Activated T-cell treated with anti-CD3 and anti-CD28 coated beads, Interleukin-2, amount 50 U/mL, for 24 hours (primary cell): Measurements from ENCODE around the gene ARMC2.

Experiments
- DNase-seq: peaks from one replicate; pipeline ENCODE4 v3.0.0-alpha.2; 2020
- H3K27ac Mint-ChIP-seq: 2 replicates; pipeline ENCODE4 v1.8.0; 2020; ENCODE audit warnings: mild to moderate bottlenecking, mixed read lengths
- H3K27me3 Mint-ChIP-seq: 2 replicates; pipeline ENCODE4 v1.8.0; 2020; ENCODE audit warnings: mixed read lengths
- H3K36me3 Mint-ChIP-seq: 2 replicates; pipeline ENCODE4 v1.8.0; 2020; ENCODE audit warnings: low read depth, mixed read lengths
- H3K4me1 Mint-ChIP-seq: 2 replicates; pipeline ENCODE4 v1.8.0; 2020; ENCODE audit warnings: low read depth, mixed read lengths
- H3K4me3 Mint-ChIP-seq: 2 replicates; pipeline ENCODE4 v1.8.0; 2020; ENCODE audit warnings: mild to moderate bottlenecking, moderate library complexity, mixed read lengths
- H3K9me3 Mint-ChIP-seq: 2 replicates; pipeline ENCODE4 v1.8.0; 2020; ENCODE audit warnings: mixed read lengths

ARMC2 gene

GRCh38 chr6:108985301-108985700 lies 137.1 kb downstream of the ARMC2 start:
- Mint-ChIP-seq H3K4me1 (no peaks in the 10 kb centered on the region), H3K36me3 (peaks cover 57% of the 10 kb centered on the region), H3K27ac (no peak overlapping the region), H3K27me3 (no peaks in the 10 kb centered on the region), H3K4me3 (no peak overlapping the region), H3K9me3 (peaks cover 5% of the 10 kb centered on the region)
- DNase-seq, result no peak

- no peaks in the 10 kb centered on the region for H3K9me3 Mint-ChIP-seq
- no peaks in the 10 kb centered on the region for H3K27me3 Mint-ChIP-seq
- no peak overlapping the region for H3K4me3 Mint-ChIP-seq
- DNase-seq, result no peak
- no peak overlapping the region for H3K27ac Mint-ChIP-seq
- no peaks in the 10 kb centered on the region for H3K4me1 Mint-ChIP-seq
- H3K36me3 Mint-ChIP-seq, result peaks cover 67% of the 10 kb centered on the region
Measured at GRCh38 chr6:108987156-108987555, 138.9 kb downstream of the ARMC2 start.

- DNase-seq, result no peak
- no peaks in the 10 kb centered on the region for H3K9me3 Mint-ChIP-seq
- peaks cover 74% of the 10 kb centered on the region for H3K36me3 Mint-ChIP-seq
- no peak overlapping the region for H3K4me3 Mint-ChIP-seq
- no peak overlapping the region for H3K27ac Mint-ChIP-seq
- no peaks in the 10 kb centered on the region for H3K27me3 Mint-ChIP-seq
- no peaks in the 10 kb centered on the region for H3K4me1 Mint-ChIP-seq
Measured at GRCh38 chr6:108988296-108988695, 140.1 kb downstream of the ARMC2 start.

GRCh38 chr6:108988765-108989164 lies 140.5 kb downstream of the ARMC2 start:
- Mint-ChIP-seq H3K36me3 (peaks cover 78% of the 10 kb centered on the region), H3K4me3 (no peak overlapping the region), H3K27ac (no peak overlapping the region), H3K9me3 (no peaks in the 10 kb centered on the region), H3K27me3 (no peaks in the 10 kb centered on the region), H3K4me1 (no peaks in the 10 kb centered on the region)
- no peak for DNase-seq

- no peak for DNase-seq
- Mint-ChIP-seq H3K9me3 (no peaks in the 10 kb centered on the region), H3K36me3 (peaks cover 76% of the 10 kb centered on the region), H3K27ac (no peak overlapping the region), H3K4me1 (no peaks in the 10 kb centered on the region), H3K27me3 (no peaks in the 10 kb centered on the region), H3K4me3 (no peak overlapping the region)
Measured at GRCh38 chr6:108989700-108990099, 141.5 kb downstream of the ARMC2 start.

- H3K4me3 Mint-ChIP-seq, result no peak overlapping the region
- peaks cover 65% of the 10 kb centered on the region for H3K36me3 Mint-ChIP-seq
- no peaks in the 10 kb centered on the region for H3K9me3 Mint-ChIP-seq
- H3K27me3 Mint-ChIP-seq, result no peaks in the 10 kb centered on the region
- no peak for DNase-seq
- H3K27ac Mint-ChIP-seq, result no peak overlapping the region
- H3K4me1 Mint-ChIP-seq, result no peaks in the 10 kb centered on the region
Measured at GRCh38 chr6:108993876-108994275, 145.7 kb downstream of the ARMC2 start.

GRCh38 chr6:108995296-108995695 lies 147.1 kb downstream of the ARMC2 start:
- no peak overlapping the region for H3K4me3 Mint-ChIP-seq
- peaks cover 67% of the 10 kb centered on the region for H3K36me3 Mint-ChIP-seq
- no peaks in the 10 kb centered on the region for H3K27me3 Mint-ChIP-seq
- H3K9me3 Mint-ChIP-seq, result no peaks in the 10 kb centered on the region
- no peak overlapping the region for H3K27ac Mint-ChIP-seq
- no peaks in the 10 kb centered on the region for H3K4me1 Mint-ChIP-seq
- no peak for DNase-seq

GRCh38 chr6:108996208-108996607 lies 148.0 kb downstream of the ARMC2 start:
- H3K36me3 Mint-ChIP-seq, result peaks cover 60% of the 10 kb centered on the region
- H3K27me3 Mint-ChIP-seq, result no peaks in the 10 kb centered on the region
- H3K9me3 Mint-ChIP-seq, result no peaks in the 10 kb centered on the region
- no peaks in the 10 kb centered on the region for H3K4me1 Mint-ChIP-seq
- no peak overlapping the region for H3K27ac Mint-ChIP-seq
- no peak overlapping the region for H3K4me3 Mint-ChIP-seq
- DNase-seq, result no peak

GRCh38 chr6:108998485-108998884 lies 150.3 kb downstream of the ARMC2 start:
- Mint-ChIP-seq H3K27ac (no peak overlapping the region), H3K36me3 (peaks cover 45% of the 10 kb centered on the region), H3K27me3 (no peaks in the 10 kb centered on the region), H3K4me3 (no peak overlapping the region), H3K4me1 (peaks cover 13% of the 10 kb centered on the region), H3K9me3 (no peaks in the 10 kb centered on the region)
- no peak for DNase-seq

GRCh38 chr6:108999428-108999827 lies 151.2 kb downstream of the ARMC2 start:
- Mint-ChIP-seq H3K4me3 (no peak overlapping the region), H3K27ac (no peak overlapping the region), H3K9me3 (no peaks in the 10 kb centered on the region), H3K36me3 (peaks cover 40% of the 10 kb centered on the region), H3K27me3 (no peaks in the 10 kb centered on the region), H3K4me1 (peaks cover 19% of the 10 kb centered on the region)
- DNase-seq, result no peak

- H3K36me3 Mint-ChIP-seq, result peaks cover 40% of the 10 kb centered on the region
- DNase-seq, result no peak
- no peaks in the 10 kb centered on the region for H3K27me3 Mint-ChIP-seq
Measured at GRCh38 chr6:109000289-109000688, 152.1 kb downstream of the ARMC2 start.

GRCh38 chr6:109001291-109001894 lies 153.2 kb downstream of the ARMC2 start:
- Mint-ChIP-seq H3K4me1 (peaks cover 33% of the 10 kb centered on the region), H3K36me3 (peaks cover 35% of the 10 kb centered on the region), H3K9me3 (no peaks in the 10 kb centered on the region), H3K27me3 (no peaks in the 10 kb centered on the region), H3K27ac (no peak overlapping the region), H3K4me3 (no peak overlapping the region)
- no peak for DNase-seq

More at GRCh38 chr6:109000289-109000688, 152.1 kb downstream of the ARMC2 start:
- no peaks in the 10 kb centered on the region for H3K9me3 Mint-ChIP-seq
- peaks cover 27% of the 10 kb centered on the region for H3K4me1 Mint-ChIP-seq
- H3K27ac Mint-ChIP-seq, result no peak overlapping the region
- H3K4me3 Mint-ChIP-seq, result no peak overlapping the region

GRCh38 chr6:109002051-109002697 lies 154.0 kb downstream of the ARMC2 start:
- no peak for DNase-seq
- Mint-ChIP-seq H3K27me3 (no peaks in the 10 kb centered on the region), H3K4me1 (peaks cover 41% of the 10 kb centered on the region), H3K36me3 (peaks cover 29% of the 10 kb centered on the region), H3K27ac (no peak overlapping the region), H3K4me3 (no peak overlapping the region), H3K9me3 (no peaks in the 10 kb centered on the region)

- peaks cover 47% of the 10 kb centered on the region for H3K4me1 Mint-ChIP-seq
- H3K27me3 Mint-ChIP-seq, result no peaks in the 10 kb centered on the region
- peaks cover 22% of the 10 kb centered on the region for H3K36me3 Mint-ChIP-seq
- H3K4me3 Mint-ChIP-seq, result no peak overlapping the region
- H3K9me3 Mint-ChIP-seq, result no peaks in the 10 kb centered on the region
- no peak for DNase-seq
- H3K27ac Mint-ChIP-seq, result no peak overlapping the region
Measured at GRCh38 chr6:109002882-109003281, 154.7 kb downstream of the ARMC2 start.

- Mint-ChIP-seq H3K9me3 (no peaks in the 10 kb centered on the region), H3K4me1 (peaks cover 72% of the 10 kb centered on the region), H3K4me3 (peak overlapping the region; percentile 65), H3K36me3 (peaks cover 10% of the 10 kb centered on the region), H3K27ac (no peak overlapping the region), H3K27me3 (no peaks in the 10 kb centered on the region)
- no peak for DNase-seq
Measured at GRCh38 chr6:109006818-109007217, 158.6 kb downstream of the ARMC2 start.
